AG09309 (cell line): Measurements from ENCODE around the gene PTPN9.
"Not testable (repeated sequence)": the region's sequence is repeated elsewhere in the genome, so short reads cannot be mapped to it uniquely, and the experiment has no call there.

ENCODE experiments used
- DNase-seq: peaks from one replicate; pipeline ENCODE4 v3.0.0-alpha.2; 2010; ENCODE audit warnings: low read depth
- H3K4me3 ChIP-seq: 2 replicates; pipeline ENCODE4 v1.5.1; 2011; ENCODE audit warnings: mild to moderate bottlenecking, low read depth, low read length, moderate library complexity; ENCODE audit not compliant: control insufficient read depth
- TF ChIP-seq, protein P1 (sequence below): IDR thresholded peaks from 2 replicates; pipeline ENCODE4 v1.5.1; 2011; ENCODE audit warnings: mild to moderate bottlenecking, low read depth, low read length, inconsistent platforms; ENCODE audit not compliant: insufficient read depth, control insufficient read depth; ENCODE audit errors: missing control alignments

PTPN9 gene

GRCh38 chr15:75565062-75565970 lies 13.8 kb downstream of the PTPN9 start:
- no peak for DNase-seq

DNA sequence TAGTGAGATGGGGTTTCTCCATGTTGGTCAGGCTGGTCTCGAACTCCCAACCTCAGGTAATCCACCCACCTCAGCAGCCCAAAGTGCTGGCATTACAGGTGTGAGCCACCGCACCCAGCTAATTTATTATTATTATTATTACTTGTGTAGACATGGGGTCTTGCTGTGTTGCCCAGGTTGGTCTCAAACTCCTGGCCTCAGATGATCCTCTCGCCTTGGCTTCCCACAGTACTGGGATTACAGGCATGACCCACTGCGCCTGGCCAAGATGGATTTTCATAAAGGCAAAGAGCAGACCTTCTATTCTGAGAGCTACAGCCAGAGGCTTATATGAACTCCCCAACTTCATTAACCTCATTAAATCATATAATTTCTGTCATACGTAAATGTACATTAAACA lies 17.2 kb downstream of the PTPN9 start:
- TF ChIP-seq, protein P1, sequence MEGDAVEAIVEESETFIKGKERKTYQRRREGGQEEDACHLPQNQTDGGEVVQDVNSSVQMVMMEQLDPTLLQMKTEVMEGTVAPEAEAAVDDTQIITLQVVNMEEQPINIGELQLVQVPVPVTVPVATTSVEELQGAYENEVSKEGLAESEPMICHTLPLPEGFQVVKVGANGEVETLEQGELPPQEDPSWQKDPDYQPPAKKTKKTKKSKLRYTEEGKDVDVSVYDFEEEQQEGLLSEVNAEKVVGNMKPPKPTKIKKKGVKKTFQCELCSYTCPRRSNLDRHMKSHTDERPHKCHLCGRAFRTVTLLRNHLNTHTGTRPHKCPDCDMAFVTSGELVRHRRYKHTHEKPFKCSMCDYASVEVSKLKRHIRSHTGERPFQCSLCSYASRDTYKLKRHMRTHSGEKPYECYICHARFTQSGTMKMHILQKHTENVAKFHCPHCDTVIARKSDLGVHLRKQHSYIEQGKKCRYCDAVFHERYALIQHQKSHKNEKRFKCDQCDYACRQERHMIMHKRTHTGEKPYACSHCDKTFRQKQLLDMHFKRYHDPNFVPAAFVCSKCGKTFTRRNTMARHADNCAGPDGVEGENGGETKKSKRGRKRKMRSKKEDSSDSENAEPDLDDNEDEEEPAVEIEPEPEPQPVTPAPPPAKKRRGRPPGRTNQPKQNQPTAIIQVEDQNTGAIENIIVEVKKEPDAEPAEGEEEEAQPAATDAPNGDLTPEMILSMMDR = no peak
- H3K4me3 ChIP-seq = no peak overlapping the region
- DNase-seq = no peak

More at GRCh38 chr15:75565062-75565970, 13.8 kb downstream of the PTPN9 start:
- TF ChIP-seq, protein P1 = no peak
- no peak overlapping the region for H3K4me3 ChIP-seq

DNA sequence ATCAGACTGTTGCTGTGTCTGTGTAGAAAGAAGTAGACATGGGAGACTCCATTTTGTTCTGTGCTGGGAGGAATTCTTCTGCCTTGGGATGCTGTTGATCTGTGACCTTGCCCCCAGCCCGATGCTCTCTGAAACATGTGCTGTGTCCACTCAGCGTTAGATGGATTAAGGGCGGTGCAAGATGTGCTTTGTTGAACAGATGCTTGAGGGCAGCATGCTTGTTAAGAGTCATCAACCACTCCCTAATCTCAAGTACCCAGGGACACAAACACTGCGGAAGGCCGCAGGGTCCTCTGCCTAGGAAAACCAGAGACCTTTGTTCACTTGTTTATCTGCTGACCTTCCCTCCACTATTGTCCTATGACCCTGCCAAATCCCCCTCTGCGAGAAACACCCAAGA lies 19.8 kb downstream of the PTPN9 start:
- H3K4me3 ChIP-seq, DNase-seq: not testable (repeated sequence)

DNA sequence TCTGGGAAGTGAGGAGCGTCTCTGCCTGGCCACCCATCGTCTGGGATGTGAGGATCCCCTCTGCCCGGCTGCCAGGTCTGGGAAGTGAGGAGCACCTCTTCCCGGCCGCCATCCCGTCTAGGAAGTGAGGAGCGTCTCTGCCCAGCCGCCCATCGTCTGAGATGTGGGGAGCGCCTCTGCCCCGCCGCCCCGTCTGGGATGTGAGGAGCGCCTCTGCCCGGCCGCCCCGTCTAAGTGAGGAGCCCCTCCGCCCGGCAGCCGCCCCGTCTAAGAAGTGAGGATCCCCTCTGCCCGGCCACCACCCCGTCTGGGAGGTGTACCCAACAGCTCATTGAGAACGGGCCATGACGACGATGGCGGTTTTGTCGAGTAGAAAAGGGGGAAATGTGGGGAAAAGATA lies 20.2 kb downstream of the PTPN9 start:
- not testable (repeated sequence) for DNase-seq, H3K4me3 ChIP-seq

GRCh38 chr15:75554717-75555116 lies 24.4 kb downstream of the PTPN9 start:
- TF ChIP-seq, protein P1 = no peak
- no peak overlapping the region for H3K4me3 ChIP-seq
- DNase-seq = no peak

- DNase-seq = no peak
- TF ChIP-seq, protein P1 = no peak
- no peak overlapping the region for H3K4me3 ChIP-seq
These were observed 25.5 kb downstream of the PTPN9 start for GRCh38 chr15:75553659-75554058.

GRCh38 chr15:75551091-75551490 lies 28.0 kb downstream of the PTPN9 start:
- TF ChIP-seq, protein P1 = no peak
- no peak for DNase-seq
- H3K4me3 ChIP-seq = no peak overlapping the region
